NT2/D1 (cell line): Measurements from ENCODE around the gene TSPAN5.

Source experiments
- SUZ12 ChIP-seq: IDR thresholded peaks from 2 replicates; pipeline ENCODE4 v1.6.1; 2011; ENCODE audit not compliant: insufficient read length, insufficient read depth; ENCODE audit errors: extremely low read depth
- YY1 ChIP-seq: IDR thresholded peaks from 2 replicates; pipeline ENCODE4 v1.6.1; 2011; ENCODE audit not compliant: insufficient read length, insufficient read depth
- ZNF274 ChIP-seq: IDR thresholded peaks from 2 replicates; pipeline ENCODE4 v1.6.1; 2011; ENCODE audit warnings: mild to moderate bottlenecking, low read depth, low read length

GRCh38 chr4:98584265-98584664, 74.1 kb downstream of the TSPAN5 start:
- no peak for TF ChIP-seq ZNF274
- no peak for TF ChIP-seq YY1
- no peak for TF ChIP-seq SUZ12
